GM20000 (cell line): Measurements from ENCODE around the gene RSPH6A.
A peak's percentile ranks its signal among the peaks of the same experiment; 100 is the strongest.

Experiments
- DNase-seq: peaks from one replicate; pipeline ENCODE4 v3.0.0; 2012; ENCODE audit warnings: low spot score
- TF ChIP-seq, protein P1 (sequence below): IDR thresholded peaks from 2 replicates; pipeline ENCODE4 v1.5.1; 2012; ENCODE audit warnings: mild to moderate bottlenecking, control low read depth; ENCODE audit errors: extremely low read depth, missing control alignments

RSPH6A gene

DNA sequence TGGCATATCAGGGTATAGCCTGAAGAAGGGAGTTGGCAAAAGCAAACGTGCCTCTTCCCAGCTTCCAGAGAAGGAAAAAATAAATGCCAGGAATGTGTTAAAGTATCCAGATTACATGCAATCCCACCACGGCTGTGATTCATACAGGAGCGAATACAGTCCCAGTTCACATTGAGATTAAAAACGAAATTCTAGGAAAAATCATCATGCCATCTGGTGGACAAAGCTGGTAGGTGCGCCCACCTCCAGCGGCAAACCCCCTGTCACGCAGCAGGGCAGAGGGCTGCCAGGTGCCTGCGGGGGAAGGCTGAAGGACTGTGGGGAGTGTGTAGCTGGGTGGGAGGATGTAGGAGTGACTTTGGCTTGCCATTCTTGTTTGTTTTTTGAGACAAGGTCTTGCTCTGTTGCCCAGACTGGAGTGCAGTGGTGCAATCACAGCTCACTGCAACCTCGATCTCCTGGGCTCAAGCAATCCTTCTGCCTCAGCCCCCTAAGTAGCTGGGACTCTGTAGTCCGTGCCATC lies 16.1 kb downstream of the RSPH6A start:
- TF ChIP-seq, protein P1, sequence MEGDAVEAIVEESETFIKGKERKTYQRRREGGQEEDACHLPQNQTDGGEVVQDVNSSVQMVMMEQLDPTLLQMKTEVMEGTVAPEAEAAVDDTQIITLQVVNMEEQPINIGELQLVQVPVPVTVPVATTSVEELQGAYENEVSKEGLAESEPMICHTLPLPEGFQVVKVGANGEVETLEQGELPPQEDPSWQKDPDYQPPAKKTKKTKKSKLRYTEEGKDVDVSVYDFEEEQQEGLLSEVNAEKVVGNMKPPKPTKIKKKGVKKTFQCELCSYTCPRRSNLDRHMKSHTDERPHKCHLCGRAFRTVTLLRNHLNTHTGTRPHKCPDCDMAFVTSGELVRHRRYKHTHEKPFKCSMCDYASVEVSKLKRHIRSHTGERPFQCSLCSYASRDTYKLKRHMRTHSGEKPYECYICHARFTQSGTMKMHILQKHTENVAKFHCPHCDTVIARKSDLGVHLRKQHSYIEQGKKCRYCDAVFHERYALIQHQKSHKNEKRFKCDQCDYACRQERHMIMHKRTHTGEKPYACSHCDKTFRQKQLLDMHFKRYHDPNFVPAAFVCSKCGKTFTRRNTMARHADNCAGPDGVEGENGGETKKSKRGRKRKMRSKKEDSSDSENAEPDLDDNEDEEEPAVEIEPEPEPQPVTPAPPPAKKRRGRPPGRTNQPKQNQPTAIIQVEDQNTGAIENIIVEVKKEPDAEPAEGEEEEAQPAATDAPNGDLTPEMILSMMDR, result peak; percentile 90
- peak; percentile 78 for DNase-seq

DNA sequence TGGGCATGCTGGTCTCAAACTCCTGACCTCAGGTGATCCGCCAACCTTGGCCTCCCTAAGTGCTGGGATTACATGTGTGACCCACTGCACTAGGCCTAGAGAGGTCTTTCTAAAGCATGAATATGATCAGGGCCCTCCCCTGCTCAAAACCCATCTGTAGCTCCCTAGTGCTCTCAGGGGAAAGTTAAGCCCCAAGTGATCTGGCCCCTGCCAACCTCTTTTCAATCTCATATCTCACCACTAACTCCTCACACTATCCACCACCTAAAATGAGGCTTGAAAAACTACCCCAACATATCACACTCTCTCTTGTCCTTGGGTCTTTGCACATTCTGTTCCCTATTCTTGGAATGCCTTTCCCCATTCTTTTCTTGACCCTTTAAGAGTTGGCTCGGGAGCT lies 20.5 kb downstream of the RSPH6A start:
- DNase-seq, result no peak
- TF ChIP-seq, protein P1, result no peak

DNA sequence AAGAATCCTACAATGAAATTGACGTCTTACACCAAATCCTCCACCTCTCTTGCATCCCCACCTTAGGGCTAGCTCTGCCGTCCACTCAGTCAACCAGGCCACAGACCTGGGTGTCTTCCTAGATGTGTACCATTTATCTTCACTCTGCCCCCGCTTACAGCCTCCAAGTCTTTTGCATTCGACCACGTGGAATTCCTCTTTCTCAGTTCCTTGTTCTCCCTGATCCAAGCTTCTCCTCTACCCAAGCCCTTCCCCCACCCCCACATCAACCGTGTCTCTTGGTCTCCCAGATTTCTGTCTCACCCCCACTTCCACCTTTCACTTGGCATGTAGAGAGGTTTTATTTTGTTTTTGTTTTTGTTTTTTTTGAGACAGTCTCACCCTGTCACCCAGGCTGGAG lies 21.2 kb downstream of the RSPH6A start:
- DNase-seq, result no peak
- TF ChIP-seq, protein P1, result no peak

DNA sequence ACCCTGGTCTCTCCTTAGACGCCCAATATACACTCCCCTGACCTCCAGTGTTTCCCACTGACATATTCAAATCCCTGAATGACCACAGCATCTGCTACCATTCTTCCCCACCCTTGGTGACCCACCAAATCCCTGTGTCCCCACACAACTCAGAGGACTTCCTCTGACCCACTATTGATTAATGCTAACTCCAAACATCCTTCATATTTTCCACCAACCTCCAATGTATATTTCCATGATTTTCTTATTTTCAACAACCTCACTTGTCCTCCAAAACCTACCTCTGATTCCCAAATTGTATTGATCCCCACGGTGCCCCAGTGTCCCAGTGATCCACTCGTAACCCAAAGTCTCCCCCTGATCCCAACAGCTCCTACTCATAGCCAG lies 21.9 kb downstream of the RSPH6A start:
- DNase-seq, result no peak
- TF ChIP-seq, protein P1, result no peak

DNA sequence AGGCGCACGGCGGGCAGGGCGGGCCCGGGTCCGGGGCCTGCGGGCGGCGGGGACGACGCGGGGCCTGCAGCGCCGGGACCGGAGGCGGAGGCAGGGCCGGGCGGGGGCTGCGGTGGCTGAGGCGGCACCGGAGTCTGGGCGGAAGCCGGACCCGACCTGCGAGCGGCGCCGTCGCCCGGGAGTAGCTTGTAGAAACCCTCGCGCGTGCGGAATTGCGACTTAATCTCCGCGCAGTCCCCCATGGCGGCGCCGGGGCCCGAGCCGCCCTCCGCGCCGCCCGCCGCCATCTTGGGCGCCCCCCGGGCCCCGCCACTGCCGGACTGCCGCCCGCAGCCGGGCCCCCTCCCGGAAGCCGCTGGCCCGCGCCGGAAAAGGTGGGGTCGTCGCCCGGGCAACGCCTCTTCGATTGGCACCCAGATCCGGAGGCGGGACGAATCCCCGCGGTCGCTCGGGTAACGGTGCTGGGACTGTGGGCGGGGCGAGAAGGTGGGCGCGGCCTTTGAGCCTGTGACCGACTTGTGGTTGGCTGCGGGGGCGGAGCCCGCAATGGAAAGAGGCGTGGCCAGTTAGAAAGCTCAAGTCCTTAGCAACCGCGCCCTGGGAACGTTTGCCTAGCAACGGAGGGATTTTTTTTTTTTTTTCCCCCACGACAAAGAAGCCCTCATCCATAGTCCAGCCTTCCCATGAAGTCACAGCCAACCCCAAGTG lies 22.5 kb downstream of the RSPH6A start, which contains the start of gene DMWD:
Gene DMWD, minus strand, starts transcription at position 376 of the 708 bp plus-strand sequence. Its CDS starts 89 bp downstream, at position 287.
- TF ChIP-seq, protein P1, result no peak
- DNase-seq, result peak; percentile 99

DNA sequence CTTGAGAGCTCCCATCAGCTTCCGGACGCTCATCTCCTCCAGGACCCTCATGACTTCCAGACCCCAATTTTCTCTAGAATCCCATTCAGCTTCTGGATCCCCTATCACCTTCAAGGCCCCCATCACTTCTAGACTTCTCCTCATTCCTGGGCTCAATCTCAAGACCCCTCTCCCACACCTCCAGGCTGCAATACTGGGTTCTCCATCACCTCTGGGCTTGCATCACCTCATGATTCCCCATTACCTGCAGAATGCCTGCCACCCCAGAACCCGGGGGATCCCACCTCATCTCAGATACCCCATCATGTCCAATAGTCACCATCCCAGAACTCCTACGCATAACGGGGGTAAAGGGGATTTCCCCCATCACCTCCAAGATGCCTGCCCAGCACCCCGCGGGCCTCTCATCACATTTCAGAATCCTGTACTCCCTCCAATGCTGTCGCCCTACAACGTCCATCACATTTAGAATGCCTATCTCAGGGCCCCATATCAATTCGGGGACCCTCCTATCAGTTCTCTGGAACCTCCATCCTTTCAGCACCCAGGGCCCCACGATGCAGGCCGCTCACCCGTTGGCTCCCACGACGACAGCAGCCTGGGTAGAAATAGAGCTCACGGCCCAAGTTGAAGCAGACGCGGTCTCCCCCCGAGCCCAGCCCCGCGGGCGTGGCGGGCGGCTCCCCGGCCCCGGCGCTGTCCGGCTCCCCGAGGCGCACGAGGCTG lies 23.2 kb downstream of the RSPH6A start:
- DNase-seq, result peak; percentile 27

DNA sequence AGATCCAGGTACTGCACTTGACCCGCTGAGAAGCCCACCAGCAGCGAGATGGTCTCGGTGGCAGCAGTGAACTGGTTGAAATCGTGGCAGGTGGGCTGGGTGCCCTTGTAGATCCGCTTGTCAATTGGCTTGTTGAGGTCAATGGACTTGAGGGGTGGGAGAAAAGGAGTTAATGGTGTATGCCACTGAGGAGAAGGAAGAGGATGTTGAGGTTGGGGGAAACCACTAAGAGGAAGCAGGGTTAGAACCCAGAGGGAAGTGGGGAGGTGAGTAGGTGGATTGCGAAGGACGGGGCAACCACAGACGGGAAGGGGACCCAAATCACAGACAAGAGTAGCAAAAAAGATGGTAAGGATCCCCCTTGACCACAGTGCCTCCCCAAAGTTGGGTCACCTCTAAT lies 24.2 kb downstream of the RSPH6A start:
- TF ChIP-seq, protein P1, result no peak
- no peak for DNase-seq

More for the DNA sequence above, 23.2 kb downstream of the RSPH6A start:
- TF ChIP-seq, protein P1, result no peak
